B cell (primary cell): ENCODE measurements around the gene ZFAND2A.

Experiments
- EZH2 ChIP-seq: IDR thresholded peaks from 2 replicates; pipeline ENCODE4 v1.6.1; 2012; ENCODE audit warnings: borderline replicate concordance, low read depth, mild to moderate bottlenecking, moderate library complexity, low read length; ENCODE audit not compliant: insufficient read depth, poor library complexity, severe bottlenecking
- TF ChIP-seq, protein P1 (sequence below): fragments of 200-600 bp; IDR thresholded peaks from one replicate; pipeline ENCODE4 v1.8.0; 2022; ENCODE audit warnings: antibody characterized with exemption, mild to moderate bottlenecking

DNA sequence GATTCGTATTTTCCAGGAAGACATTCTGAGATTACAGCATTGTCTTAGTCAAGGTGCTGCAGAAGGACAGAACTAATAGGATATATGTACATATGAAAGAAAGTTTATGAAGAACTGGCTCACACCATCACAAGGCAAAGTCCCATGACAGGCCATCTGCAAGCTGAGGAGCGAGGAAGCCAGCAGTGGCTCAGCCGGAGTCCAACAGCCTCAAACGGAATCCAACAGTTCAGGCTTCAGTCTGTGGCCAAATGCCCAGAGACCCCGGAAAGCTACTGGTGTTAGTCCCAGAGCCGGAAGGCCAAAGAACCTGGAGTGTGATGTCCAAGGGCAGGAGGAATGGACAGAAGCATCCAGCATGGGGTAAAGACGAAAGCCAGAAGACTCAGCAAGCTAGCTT is 4.4 kb upstream of the ZFAND2A start:
- TF ChIP-seq, protein P1, sequence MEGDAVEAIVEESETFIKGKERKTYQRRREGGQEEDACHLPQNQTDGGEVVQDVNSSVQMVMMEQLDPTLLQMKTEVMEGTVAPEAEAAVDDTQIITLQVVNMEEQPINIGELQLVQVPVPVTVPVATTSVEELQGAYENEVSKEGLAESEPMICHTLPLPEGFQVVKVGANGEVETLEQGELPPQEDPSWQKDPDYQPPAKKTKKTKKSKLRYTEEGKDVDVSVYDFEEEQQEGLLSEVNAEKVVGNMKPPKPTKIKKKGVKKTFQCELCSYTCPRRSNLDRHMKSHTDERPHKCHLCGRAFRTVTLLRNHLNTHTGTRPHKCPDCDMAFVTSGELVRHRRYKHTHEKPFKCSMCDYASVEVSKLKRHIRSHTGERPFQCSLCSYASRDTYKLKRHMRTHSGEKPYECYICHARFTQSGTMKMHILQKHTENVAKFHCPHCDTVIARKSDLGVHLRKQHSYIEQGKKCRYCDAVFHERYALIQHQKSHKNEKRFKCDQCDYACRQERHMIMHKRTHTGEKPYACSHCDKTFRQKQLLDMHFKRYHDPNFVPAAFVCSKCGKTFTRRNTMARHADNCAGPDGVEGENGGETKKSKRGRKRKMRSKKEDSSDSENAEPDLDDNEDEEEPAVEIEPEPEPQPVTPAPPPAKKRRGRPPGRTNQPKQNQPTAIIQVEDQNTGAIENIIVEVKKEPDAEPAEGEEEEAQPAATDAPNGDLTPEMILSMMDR = no peak
- no peak for TF ChIP-seq EZH2
